Immature natural killer cell (primary cell): ENCODE data around the gene ACAD11. TPM values are rescaled to one million over a fixed set of nuclear protein-coding genes. Genes with fewer than 3 reads are reported as not detected.

Experiments
- DNase-seq, 3 donors: peaks; one replicate each; pipeline ENCODE4 v3.0.0; 2022; ENCODE audit warnings: mixed read lengths in 1 of 3
- H3K27ac Mint-ChIP-seq, 6 donors: one replicate each; pipeline ENCODE4 v1.8.0; 2020; ENCODE audit warnings: mixed read lengths in 6 of 6, mild to moderate bottlenecking in 5 of 6, inconsistent platforms in 4 of 6, moderate library complexity in 3 of 6
- H3K27me3 Mint-ChIP-seq, 3 donors: one replicate each; pipeline ENCODE4 v1.8.0; 2020 to 2021; ENCODE audit warnings: low read depth in 3 of 3, mild to moderate bottlenecking in 3 of 3, mixed read lengths in 3 of 3, moderate library complexity in 3 of 3, inconsistent platforms in 1 of 3
- H3K36me3 Mint-ChIP-seq, 3 donors: one replicate each; pipeline ENCODE4 v1.8.0; 2020; ENCODE audit warnings: mixed read lengths in 3 of 3, inconsistent platforms in 2 of 3, mild to moderate bottlenecking in 2 of 3
- H3K4me1 Mint-ChIP-seq, 2 donors: one replicate each; pipeline ENCODE4 v1.8.0; 2020; ENCODE audit warnings: inconsistent platforms in 2 of 2, mild to moderate bottlenecking in 2 of 2, mixed read lengths in 2 of 2, moderate library complexity in 1 of 2
- H3K4me3 Mint-ChIP-seq, 5 donors: one replicate each; pipeline ENCODE4 v1.8.0; 2020; ENCODE audit warnings: mild to moderate bottlenecking in 5 of 5, mixed read lengths in 5 of 5, inconsistent platforms in 3 of 5, moderate library complexity in 3 of 5
- H3K9me3 Mint-ChIP-seq, 6 donors: one replicate each; pipeline ENCODE4 v1.8.0; 2020; ENCODE audit warnings: mild to moderate bottlenecking in 6 of 6, mixed read lengths in 6 of 6, inconsistent platforms in 4 of 6, moderate library complexity in 3 of 6
- polyA plus RNA-seq, 3 donors: library from polyadenylated mRNA; unstranded; fragments of 300-500 nt; fragmentation: Illumina TruSeq; gene quantifications; one replicate each; pipeline ENCODE4 v1.2.3, GENCODE V29; 2021

ACAD11 gene
- polyA plus RNA-seq: 1 to 10 TPM in 2 of 3 donors, under 1 TPM in 1; 0.46 to 3.9 (median 1.8) TPM

- Mint-ChIP-seq H3K36me3 (no peaks in the 10 kb centered on the region), H3K4me1 (peaks cover 39 to 65% of the 10 kb centered on the region in 2 donors), H3K27ac (peak within 1 kb of the TSS; percentile 94 to 98 (median 96)), H3K9me3 (no peaks in the 10 kb centered on the region), H3K27me3 (peaks cover 0 to 3% (median 3%) of the 10 kb centered on the region in 3 donors), H3K4me3 (peak within 1 kb of the TSS; percentile 96 to 98 (median 97))
- peak in 2 of 3 donors; percentile 39 to 42 for DNase-seq
Measured at GRCh38 chr3:132659365-132660051, at the start of gene ACAD11. TSS of gene ACAD11 (minus strand) at chr3:132659809. CDS start at chr3:132659751, 58 bp downstream.

- Mint-ChIP-seq H3K36me3 (peaks cover 25 to 52% (median 29%) of the 10 kb centered on the region in 3 donors), H3K4me3 (no peak overlapping the region), H3K9me3 (no peaks in the 10 kb centered on the region), H3K27ac (no peak overlapping the region), H3K4me1 (peaks cover 0 to 6% of the 10 kb centered on the region in 2 donors), H3K27me3 (no peaks in the 10 kb centered on the region)
- no peak for DNase-seq
Measured at GRCh38 chr3:132703733-132704132, 44.1 kb upstream of the ACAD11 start.

- Mint-ChIP-seq H3K36me3 (peaks cover 26 to 48% (median 29%) of the 10 kb centered on the region in 3 donors), H3K4me3 (no peak overlapping the region), H3K27me3 (peaks cover 0 to 3% (median 0%) of the 10 kb centered on the region in 3 donors), H3K9me3 (no peaks in the 10 kb centered on the region), H3K4me1 (no peaks in the 10 kb centered on the region), H3K27ac (peak overlapping the region in 1 of 6 donors; percentile 11)
- DNase-seq: no peak
Measured at GRCh38 chr3:132695422-132695821, 35.8 kb upstream of the ACAD11 start.

GRCh38 chr3:132694991-132695390 lies 35.4 kb upstream of the ACAD11 start:
- Mint-ChIP-seq H3K4me3 (no peak overlapping the region), H3K27me3 (peaks cover 0 to 3% (median 0%) of the 10 kb centered on the region in 3 donors), H3K9me3 (no peaks in the 10 kb centered on the region), H3K27ac (no peak overlapping the region), H3K36me3 (peaks cover 26 to 47% (median 26%) of the 10 kb centered on the region in 3 donors), H3K4me1 (no peaks in the 10 kb centered on the region)
- DNase-seq: no peak

GRCh38 chr3:132690040-132690439 lies 30.4 kb upstream of the ACAD11 start:
- Mint-ChIP-seq H3K27ac (no peak overlapping the region), H3K36me3 (peaks cover 21 to 49% (median 34%) of the 10 kb centered on the region in 3 donors), H3K4me1 (no peaks in the 10 kb centered on the region), H3K27me3 (peaks cover 0 to 3% (median 0%) of the 10 kb centered on the region in 3 donors), H3K9me3 (no peaks in the 10 kb centered on the region), H3K4me3 (no peak overlapping the region)
- no peak for DNase-seq

GRCh38 chr3:132682201-132682600 lies 22.6 kb upstream of the ACAD11 start:
- no peak overlapping the region for H3K4me3 Mint-ChIP-seq
- H3K27ac Mint-ChIP-seq: peak overlapping the region in 1 of 6 donors; percentile 55
- no peak for DNase-seq
- H3K27me3 Mint-ChIP-seq: no peaks in the 10 kb centered on the region
- peaks cover 13 to 28% (median 18%) of the 10 kb centered on the region in 3 donors for H3K36me3 Mint-ChIP-seq
- H3K9me3 Mint-ChIP-seq: no peaks in the 10 kb centered on the region
- no peaks in the 10 kb centered on the region for H3K4me1 Mint-ChIP-seq

- no peak overlapping the region for H3K27ac Mint-ChIP-seq
- H3K9me3 Mint-ChIP-seq: no peaks in the 10 kb centered on the region
- no peaks in the 10 kb centered on the region for H3K27me3 Mint-ChIP-seq
- H3K4me1 Mint-ChIP-seq: no peaks in the 10 kb centered on the region
- H3K4me3 Mint-ChIP-seq: no peak overlapping the region
- DNase-seq: no peak
- peaks cover 12 to 32% (median 18%) of the 10 kb centered on the region in 3 donors for H3K36me3 Mint-ChIP-seq
Measured at GRCh38 chr3:132681421-132681820, 21.8 kb upstream of the ACAD11 start.

- peak overlapping the region in 2 of 6 donors; percentile 2 to 18 for H3K27ac Mint-ChIP-seq
- no peak for DNase-seq
- H3K36me3 Mint-ChIP-seq: peaks cover 8 to 38% (median 18%) of the 10 kb centered on the region in 3 donors
- no peak overlapping the region for H3K4me3 Mint-ChIP-seq
- no peaks in the 10 kb centered on the region for H3K9me3 Mint-ChIP-seq
- H3K27me3 Mint-ChIP-seq: no peaks in the 10 kb centered on the region
- no peaks in the 10 kb centered on the region for H3K4me1 Mint-ChIP-seq
Measured at GRCh38 chr3:132679911-132680310, 20.3 kb upstream of the ACAD11 start.

GRCh38 chr3:132675408-132675807 lies 15.8 kb upstream of the ACAD11 start:
- H3K9me3 Mint-ChIP-seq: no peaks in the 10 kb centered on the region
- H3K27ac Mint-ChIP-seq: peak overlapping the region in 1 of 6 donors; percentile 12
- DNase-seq: no peak
- peaks cover 11 to 34% (median 15%) of the 10 kb centered on the region in 3 donors for H3K36me3 Mint-ChIP-seq
- no peak overlapping the region for H3K4me3 Mint-ChIP-seq
- peaks cover 0 to 2% (median 0%) of the 10 kb centered on the region in 3 donors for H3K27me3 Mint-ChIP-seq
- no peaks in the 10 kb centered on the region for H3K4me1 Mint-ChIP-seq

- peaks cover 0 to 2% (median 0%) of the 10 kb centered on the region in 3 donors for H3K27me3 Mint-ChIP-seq
- peaks cover 9 to 25% of the 10 kb centered on the region in 2 donors for H3K4me1 Mint-ChIP-seq
- H3K27ac Mint-ChIP-seq: no peak overlapping the region
- H3K4me3 Mint-ChIP-seq: no peak overlapping the region
- no peak for DNase-seq
- peaks cover 5 to 9% (median 6%) of the 10 kb centered on the region in 3 donors for H3K36me3 Mint-ChIP-seq
- H3K9me3 Mint-ChIP-seq: no peaks in the 10 kb centered on the region
Measured at GRCh38 chr3:132669256-132669777, 9.7 kb upstream of the ACAD11 start.

GRCh38 chr3:132665230-132665745 lies 5.7 kb upstream of the ACAD11 start:
- H3K27ac Mint-ChIP-seq: no peak overlapping the region
- no peak overlapping the region for H3K4me3 Mint-ChIP-seq
- peaks cover 0 to 4% (median 0%) of the 10 kb centered on the region in 3 donors for H3K36me3 Mint-ChIP-seq
- H3K9me3 Mint-ChIP-seq: no peaks in the 10 kb centered on the region
- no peaks in the 10 kb centered on the region for H3K27me3 Mint-ChIP-seq
- no peak for DNase-seq
- peaks cover 27 to 62% of the 10 kb centered on the region in 2 donors for H3K4me1 Mint-ChIP-seq

GRCh38 chr3:132662212-132662611 lies 2.6 kb upstream of the ACAD11 start:
- no peaks in the 10 kb centered on the region for H3K9me3 Mint-ChIP-seq
- peaks cover 41 to 74% of the 10 kb centered on the region in 2 donors for H3K4me1 Mint-ChIP-seq
- no peaks in the 10 kb centered on the region for H3K36me3 Mint-ChIP-seq
- peak overlapping the region in 2 of 5 donors; percentile 1 to 23 for H3K4me3 Mint-ChIP-seq
- no peak overlapping the region for H3K27ac Mint-ChIP-seq
- no peak for DNase-seq
- H3K27me3 Mint-ChIP-seq: peaks cover 0 to 3% (median 3%) of the 10 kb centered on the region in 3 donors

- Mint-ChIP-seq H3K4me3 (peak overlapping the region; percentile 96 to 98 (median 97)), H3K27ac (peak overlapping the region; percentile 94 to 98 (median 96)), H3K9me3 (no peaks in the 10 kb centered on the region), H3K36me3 (no peaks in the 10 kb centered on the region), H3K4me1 (peaks cover 41 to 78% of the 10 kb centered on the region in 2 donors), H3K27me3 (peaks cover 0 to 3% (median 3%) of the 10 kb centered on the region in 3 donors)
- DNase-seq: no peak
Measured at GRCh38 chr3:132661101-132661500, 1.5 kb upstream of the ACAD11 start.

- peak overlapping the region; percentile 96 to 98 (median 97) for H3K4me3 Mint-ChIP-seq
- no peaks in the 10 kb centered on the region for H3K9me3 Mint-ChIP-seq
- no peaks in the 10 kb centered on the region for H3K36me3 Mint-ChIP-seq
- peaks cover 41 to 78% of the 10 kb centered on the region in 2 donors for H3K4me1 Mint-ChIP-seq
- H3K27me3 Mint-ChIP-seq: peaks cover 0 to 3% (median 3%) of the 10 kb centered on the region in 3 donors
- no peak for DNase-seq
- peak overlapping the region; percentile 94 to 98 (median 96) for H3K27ac Mint-ChIP-seq
Measured at GRCh38 chr3:132660811-132661070, 1.1 kb upstream of the ACAD11 start.
